Umbilical cord (tissue), 2 donors: ENCODE data around the gene DUS1L. TPM values are rescaled to one million over a fixed set of nuclear protein-coding genes. Genes with fewer than 3 reads are reported as not detected.
A peak's percentile ranks its signal among the peaks of the same experiment; 100 is the strongest.
"Not testable (repeated sequence)": the region's sequence is repeated elsewhere in the genome, so short reads cannot be mapped to it uniquely, and the experiment has no call there.

ENCODE experiments used
- DNase-seq: peaks from one replicate; pipeline ENCODE4 v3.0.0-alpha.2; 2015; ENCODE audit warnings: low spot score
- total RNA-seq: library from RNA; depleted of rRNA; stranded (reverse); fragments of >200 nt; gene quantifications from one replicate; pipeline ENCODE4 v1.2.3, GENCODE V29; 2014; ENCODE audit warnings: low replicate concordance; ENCODE audit not compliant: insufficient read depth

DUS1L gene
- total RNA-seq, 1 donor from 2014 or later: 83.3 TPM

GRCh38 chr17:82043507-82043906 lies 22.1 kb downstream of the DUS1L start:
- no peak for DNase-seq

GRCh38 chr17:82042649-82043048 lies 23.0 kb downstream of the DUS1L start:
- DNase-seq: no peak

GRCh38 chr17:82041144-82041814 lies 24.3 kb downstream of the DUS1L start:
- no peak for DNase-seq

- no peak for DNase-seq
These were observed 25.8 kb downstream of the DUS1L start for GRCh38 chr17:82039695-82040299.

- not testable (repeated sequence) for DNase-seq
These were observed 26.7 kb downstream of the DUS1L start for GRCh38 chr17:82038796-82039409.

- no peak for DNase-seq
These were observed 27.8 kb downstream of the DUS1L start for GRCh38 chr17:82037889-82038195.

- DNase-seq: peak; percentile 98
These were observed 28.3 kb downstream of the DUS1L start, which contains the start of gene DCXR for GRCh38 chr17:82037092-82037888. Gene DCXR (minus strand): TSS chr17:82037697. CDS start chr17:82037682, 15 bp downstream.

GRCh38 chr17:82036634-82037091 lies 28.9 kb downstream of the DUS1L start:
- DNase-seq: no peak

- no peak for DNase-seq
These were observed 29.5 kb downstream of the DUS1L start for GRCh38 chr17:82035956-82036633.

GRCh38 chr17:82035488-82035887 lies 30.1 kb downstream of the DUS1L start:
- DNase-seq: no peak

GRCh38 chr17:82034371-82035011 lies 31.1 kb downstream of the DUS1L start:
- no peak for DNase-seq

- no peak for DNase-seq
These were observed 32.1 kb downstream of the DUS1L start for GRCh38 chr17:82033359-82034085.

- DNase-seq: no peak
These were observed 33.5 kb downstream of the DUS1L start for GRCh38 chr17:82031885-82032627.

- DNase-seq: no peak
These were observed 34.2 kb downstream of the DUS1L start, which contains the start of gene RAC3 for GRCh38 chr17:82031303-82031884. Gene RAC3 (plus strand): TSS chr17:82031678. CDS start chr17:82031762, 84 bp downstream.

- DNase-seq: peak; percentile 78
These were observed 34.9 kb downstream of the DUS1L start for GRCh38 chr17:82030470-82031302.

- DNase-seq: no peak
These were observed 35.6 kb downstream of the DUS1L start for GRCh38 chr17:82029990-82030469.

GRCh38 chr17:82029391-82029790 lies 36.2 kb downstream of the DUS1L start:
- DNase-seq: no peak

- no peak for DNase-seq
These were observed 36.6 kb downstream of the DUS1L start for GRCh38 chr17:82028966-82029365.
